Raji (cell line): ENCODE measurements around the gene SMC5.
A peak's percentile ranks its signal among the peaks of the same experiment; 100 is the strongest.

Experiments used
- POLR2A ChIP-seq: IDR thresholded peaks from 2 replicates; pipeline ENCODE4 v1.6.1; 2011; ENCODE audit warnings: low read depth, low read length, control low read depth; ENCODE audit not compliant: insufficient read depth

SMC5 gene

GRCh38 chr9:70258692-70259511, at the start of gene SMC5:
Gene SMC5, plus strand, starts transcription at chr9:70258978. Its CDS starts 101 bp downstream, at chr9:70259079.
- TF ChIP-seq POLR2A: peak; percentile 97

- TF ChIP-seq POLR2A: no peak
These were observed 41.7 kb upstream of the SMC5 start for GRCh38 chr9:70217029-70217428.

GRCh38 chr9:70218767-70219166, 40.0 kb upstream of the SMC5 start:
- no peak for TF ChIP-seq POLR2A

GRCh38 chr9:70220216-70220615, 38.6 kb upstream of the SMC5 start:
- TF ChIP-seq POLR2A: no peak

- TF ChIP-seq POLR2A: no peak
These were observed 36.4 kb upstream of the SMC5 start for GRCh38 chr9:70222354-70222753.

GRCh38 chr9:70228118-70228517, 30.7 kb upstream of the SMC5 start:
- no peak for TF ChIP-seq POLR2A

GRCh38 chr9:70228611-70229010, 30.2 kb upstream of the SMC5 start:
- no peak for TF ChIP-seq POLR2A

GRCh38 chr9:70229026-70229425, 29.8 kb upstream of the SMC5 start:
- no peak for TF ChIP-seq POLR2A

- no peak for TF ChIP-seq POLR2A
These were observed 29.2 kb upstream of the SMC5 start for GRCh38 chr9:70229579-70229978.

GRCh38 chr9:70232476-70232875, 26.3 kb upstream of the SMC5 start:
- no peak for TF ChIP-seq POLR2A

- TF ChIP-seq POLR2A: no peak
These were observed 8.6 kb upstream of the SMC5 start for GRCh38 chr9:70250221-70250620.

GRCh38 chr9:70255486-70255885, 3.3 kb upstream of the SMC5 start:
- TF ChIP-seq POLR2A: no peak

GRCh38 chr9:70256123-70256551, 2.6 kb upstream of the SMC5 start:
- no peak for TF ChIP-seq POLR2A

- no peak for TF ChIP-seq POLR2A
These were observed 1.3 kb upstream of the SMC5 start for GRCh38 chr9:70257502-70257901.

GRCh38 chr9:70257991-70258691, 637 bp upstream of the SMC5 start:
- TF ChIP-seq POLR2A: no peak

GRCh38 chr9:70259512-70259802, 679 bp downstream of the SMC5 start:
- no peak for TF ChIP-seq POLR2A
